Gastroesophageal sphincter (tissue), 4 donors: Measurements from ENCODE around the gene RAP1GAP. TPM values are rescaled to one million over a fixed set of nuclear protein-coding genes. Genes with fewer than 3 reads are reported as not detected.

Source experiments
- ATAC-seq: fragments of 150-250 bp; one replicate; pipeline ENCODE4 v1.9.1; 2016; ENCODE audit warnings: mild to moderate bottlenecking, moderate library complexity
- H3K27ac ChIP-seq, 4 donors: fragments of 200-600 bp; sonication (generic) in 3 of 4; 1 replicate in 3 of 4; 2 replicates in 1 of 4; pipeline ENCODE4 v1.5.1; 2016 to 2019
- H3K27me3 ChIP-seq: fragments of 200-600 bp; sonication (generic); one replicate; pipeline ENCODE4 v1.5.1; 2019
- H3K36me3 ChIP-seq, 2 donors: fragments of 200-600 bp; sonication (generic); one replicate each; pipeline ENCODE4 v1.5.1; 2019; ENCODE audit warnings: control low read depth in 1 of 2
- H3K4me1 ChIP-seq, 3 donors: fragments of 200-600 bp; sonication (generic); 1 replicate in 2 of 3; 2 replicates in 1 of 3; pipeline ENCODE4 v1.5.1; 2016 to 2019; ENCODE audit warnings: control low read depth in 2 of 3
- H3K4me3 ChIP-seq, 2 donors: fragments of 200-600 bp; sonication (generic); one replicate each; pipeline ENCODE4 v1.5.1; 2019; ENCODE audit warnings: mild to moderate bottlenecking in 1 of 2, moderate library complexity in 1 of 2
- H3K9me3 ChIP-seq, 3 donors: fragments of 200-600 bp; sonication (generic); one replicate each; pipeline ENCODE4 v1.5.1; 2017 to 2019; ENCODE audit warnings: control low read depth in 2 of 3
- EP300 ChIP-seq: sonication (generic); formaldehyde crosslinking; IDR thresholded peaks from one replicate; pipeline ENCODE4 v1.6.1; 2017; ENCODE audit warnings: antibody characterized with exemption, mild to moderate bottlenecking
- POLR2A ChIP-seq, 2 donors: fragments of 450-650 bp; IDR thresholded peaks; one replicate each; pipeline ENCODE4 v1.6.1; 2017; ENCODE audit warnings: antibody characterized with exemption in 2 of 2, mild to moderate bottlenecking in 2 of 2, moderate library complexity in 1 of 2
- POLR2AphosphoS5 ChIP-seq: sonication (generic); formaldehyde crosslinking; IDR thresholded peaks from one replicate; pipeline ENCODE4 v1.6.1; 2017; ENCODE audit warnings: antibody characterized with exemption
- WGBS, 2 donors: methylation state at CpG; one replicate each; pipeline ENCODE4 v1.1.5; 2018; ENCODE audit warnings: low coverage in 1 of 2; 5-methylcytosine and 5-hydroxymethylcytosine counted together
- total RNA-seq, 4 donors: library from RNA; depleted of rRNA; stranded (reverse); fragments of >200 nt; gene quantifications; one replicate each; pipeline ENCODE4 v1.1.0, GENCODE V29; 2016
- TF ChIP-seq, protein P1 (sequence below), 4 experiments: fragments of 200-600 bp in 2 of 4; fragments of 450-650 bp in 2 of 4; sonication (generic) in 1 of 4; IDR thresholded peaks; one replicate each; pipeline ENCODE4 v1.5.1; 2017 to 2019; ENCODE audit warnings: antibody characterized with exemption in 4 of 4, mild to moderate bottlenecking in 2 of 4, moderate library complexity in 2 of 4

RAP1GAP gene
- total RNA-seq, 4 donors from 2014 or later, result 0.12 to 2.3 TPM; not detected in 2

DNA sequence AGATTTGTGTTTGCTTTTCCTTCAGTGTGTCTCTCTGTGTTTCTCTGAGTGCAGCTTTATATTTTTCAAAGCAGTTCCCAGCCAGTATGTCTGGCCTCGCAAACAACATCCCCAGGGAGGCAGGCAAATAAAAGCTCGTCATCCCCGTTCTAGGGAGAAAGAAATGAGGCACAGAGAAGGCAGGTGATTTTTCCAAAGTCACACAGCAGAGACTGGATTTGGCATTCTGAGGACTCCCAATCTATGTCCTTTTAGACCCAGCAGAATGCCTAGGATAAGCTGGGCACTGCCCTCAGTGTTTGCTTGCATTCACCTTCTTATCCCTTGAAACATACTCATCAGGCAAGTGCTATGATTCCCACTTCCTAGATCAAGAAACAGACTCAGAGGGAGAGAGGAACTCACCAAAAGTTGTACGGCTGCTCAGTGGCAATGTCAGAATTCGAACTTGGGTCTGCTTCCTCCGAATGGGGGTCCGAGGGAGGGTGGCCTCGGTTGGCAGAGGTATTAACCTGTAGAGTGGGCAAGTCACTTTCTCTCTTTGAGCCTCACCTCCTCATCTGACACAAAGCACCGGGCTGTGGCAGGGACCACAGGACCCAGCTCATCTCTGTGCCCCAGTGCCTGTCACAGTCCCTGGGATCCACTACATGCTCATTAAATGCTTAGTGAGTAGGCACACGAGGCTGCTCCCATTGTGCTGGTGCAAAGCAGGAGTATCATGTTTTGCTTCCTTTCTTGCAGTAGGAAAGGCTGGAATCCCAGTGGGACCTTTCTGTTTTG is 4.2 kb downstream of the RAP1GAP start:
- TF ChIP-seq, protein P1, sequence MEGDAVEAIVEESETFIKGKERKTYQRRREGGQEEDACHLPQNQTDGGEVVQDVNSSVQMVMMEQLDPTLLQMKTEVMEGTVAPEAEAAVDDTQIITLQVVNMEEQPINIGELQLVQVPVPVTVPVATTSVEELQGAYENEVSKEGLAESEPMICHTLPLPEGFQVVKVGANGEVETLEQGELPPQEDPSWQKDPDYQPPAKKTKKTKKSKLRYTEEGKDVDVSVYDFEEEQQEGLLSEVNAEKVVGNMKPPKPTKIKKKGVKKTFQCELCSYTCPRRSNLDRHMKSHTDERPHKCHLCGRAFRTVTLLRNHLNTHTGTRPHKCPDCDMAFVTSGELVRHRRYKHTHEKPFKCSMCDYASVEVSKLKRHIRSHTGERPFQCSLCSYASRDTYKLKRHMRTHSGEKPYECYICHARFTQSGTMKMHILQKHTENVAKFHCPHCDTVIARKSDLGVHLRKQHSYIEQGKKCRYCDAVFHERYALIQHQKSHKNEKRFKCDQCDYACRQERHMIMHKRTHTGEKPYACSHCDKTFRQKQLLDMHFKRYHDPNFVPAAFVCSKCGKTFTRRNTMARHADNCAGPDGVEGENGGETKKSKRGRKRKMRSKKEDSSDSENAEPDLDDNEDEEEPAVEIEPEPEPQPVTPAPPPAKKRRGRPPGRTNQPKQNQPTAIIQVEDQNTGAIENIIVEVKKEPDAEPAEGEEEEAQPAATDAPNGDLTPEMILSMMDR (IDR thresholded peaks at IDR 0.05), result no peak
- TF ChIP-seq EP300 (no peak), POLR2AphosphoS5 (no peak), POLR2A (IDR thresholded peaks at IDR 0.05) (no peak)
- ATAC-seq, result no peak
- Histone ChIP-seq H3K4me3 (no peak overlapping the region), H3K9me3 (no peaks in the 10 kb centered on the region), H3K27ac (no peak overlapping the region), H3K36me3 (no peaks in the 10 kb centered on the region), H3K27me3 (peaks cover 93% of the 10 kb centered on the region), H3K4me1 (peaks cover 0 to 19% (median 17%) of the 10 kb centered on the region in 3 donors)
- WGBS, 2 donors, result 53 to 71% methylated on average over 4 to 7 of the region's 10 CpGs

DNA sequence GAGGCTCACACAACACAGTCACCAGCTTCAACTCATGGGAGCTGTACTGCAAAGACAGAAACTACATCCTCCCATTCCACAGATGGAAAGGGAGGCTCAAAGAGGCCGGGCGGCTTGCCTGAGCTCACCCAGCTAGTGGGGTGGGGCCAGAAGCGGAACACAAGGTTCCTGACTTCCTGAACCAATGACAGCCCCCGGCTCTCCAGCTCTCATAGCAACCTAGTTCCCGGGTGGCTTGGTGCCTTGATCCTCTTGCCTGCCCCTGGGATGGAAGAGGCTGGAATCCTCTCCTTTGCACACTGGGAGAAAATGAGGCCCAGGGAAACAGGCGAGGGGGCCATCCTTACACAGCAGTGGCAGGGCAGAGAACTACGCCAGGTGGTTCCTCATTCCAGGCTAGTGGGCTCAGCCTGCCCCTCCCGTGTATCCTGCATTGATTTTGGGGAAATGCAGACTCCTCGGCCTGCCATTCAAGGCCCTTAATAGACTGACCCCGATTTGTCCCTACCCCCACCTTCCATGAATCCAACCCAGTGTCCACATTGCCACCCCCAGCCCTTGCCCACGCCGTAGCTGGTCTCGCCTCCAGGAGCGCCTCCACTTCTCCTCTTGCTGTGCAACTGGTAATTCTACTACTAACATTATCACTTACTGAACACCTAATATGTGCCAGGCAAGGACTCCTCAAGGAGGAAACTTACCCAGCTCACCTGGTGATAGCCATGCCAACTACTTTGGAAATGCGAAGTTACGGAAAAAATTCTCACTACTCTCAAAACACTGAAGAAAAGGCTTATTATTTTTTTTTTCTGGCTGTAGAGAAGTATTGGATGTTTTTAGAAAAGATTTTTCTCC is 5.0 kb downstream of the RAP1GAP start:
- H3K36me3 ChIP-seq, result no peaks in the 10 kb centered on the region
- H3K27ac ChIP-seq, result no peak overlapping the region
- H3K9me3 ChIP-seq, result no peaks in the 10 kb centered on the region
- no peak overlapping the region for H3K4me3 ChIP-seq
- no peak for ATAC-seq
- TF ChIP-seq POLR2AphosphoS5 (no peak), POLR2A (IDR thresholded peaks at IDR 0.05) (no peak), EP300 (no peak)
- TF ChIP-seq, protein P1 (IDR thresholded peaks at IDR 0.05), result no peak
- H3K27me3 ChIP-seq, result peaks cover 93% of the 10 kb centered on the region
- WGBS, 2 donors, result 65 to 77% methylated on average over 10 of the region's 16 CpGs
- peaks cover 0 to 17% (median 12%) of the 10 kb centered on the region in 3 donors for H3K4me1 ChIP-seq

DNA sequence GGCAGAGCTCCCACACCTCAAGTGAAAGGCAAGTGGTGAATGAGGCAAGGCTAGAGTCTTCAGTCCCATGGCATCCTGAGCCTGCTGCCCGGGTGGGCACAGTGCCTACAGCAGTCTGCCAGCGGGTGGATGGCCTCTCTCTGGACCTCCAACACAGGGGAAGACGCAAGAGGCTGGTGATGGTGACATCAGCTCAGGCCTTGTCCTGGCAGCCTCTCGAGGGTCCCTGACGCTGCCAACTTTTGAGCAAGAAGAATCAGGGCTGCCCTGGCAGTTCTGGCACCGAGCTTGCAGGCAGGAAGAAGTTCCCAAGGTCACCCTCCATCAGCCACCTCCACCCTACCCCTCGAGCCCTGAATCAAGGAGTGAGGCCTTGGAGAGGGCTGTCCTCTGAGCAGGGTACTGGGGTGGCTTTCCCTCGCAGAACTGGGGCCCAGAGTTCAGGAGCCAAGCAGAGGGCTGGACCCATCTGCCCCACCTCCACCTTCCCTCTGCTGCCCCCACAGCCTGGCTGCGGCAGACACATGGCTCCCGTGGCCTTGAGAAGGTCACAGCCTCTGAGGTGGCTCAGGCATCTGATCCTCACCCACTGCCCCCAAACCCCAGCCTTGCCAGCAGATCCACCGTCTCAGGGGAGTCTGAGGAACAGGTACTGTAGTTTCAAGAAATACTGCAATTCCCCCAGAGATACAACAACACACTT is 5.8 kb downstream of the RAP1GAP start:
- WGBS, 2 donors, result 20 to 60% methylated on average over 1 to 6 of the region's 11 CpGs
- no peak for ATAC-seq
- Histone ChIP-seq H3K4me3 (no peak overlapping the region), H3K4me1 (peaks cover 0 to 11% (median 4%) of the 10 kb centered on the region in 3 donors), H3K36me3 (no peaks in the 10 kb centered on the region), H3K27ac (no peak overlapping the region), H3K9me3 (no peaks in the 10 kb centered on the region), H3K27me3 (peaks cover 91% of the 10 kb centered on the region)
- TF ChIP-seq EP300, result no peak

DNA sequence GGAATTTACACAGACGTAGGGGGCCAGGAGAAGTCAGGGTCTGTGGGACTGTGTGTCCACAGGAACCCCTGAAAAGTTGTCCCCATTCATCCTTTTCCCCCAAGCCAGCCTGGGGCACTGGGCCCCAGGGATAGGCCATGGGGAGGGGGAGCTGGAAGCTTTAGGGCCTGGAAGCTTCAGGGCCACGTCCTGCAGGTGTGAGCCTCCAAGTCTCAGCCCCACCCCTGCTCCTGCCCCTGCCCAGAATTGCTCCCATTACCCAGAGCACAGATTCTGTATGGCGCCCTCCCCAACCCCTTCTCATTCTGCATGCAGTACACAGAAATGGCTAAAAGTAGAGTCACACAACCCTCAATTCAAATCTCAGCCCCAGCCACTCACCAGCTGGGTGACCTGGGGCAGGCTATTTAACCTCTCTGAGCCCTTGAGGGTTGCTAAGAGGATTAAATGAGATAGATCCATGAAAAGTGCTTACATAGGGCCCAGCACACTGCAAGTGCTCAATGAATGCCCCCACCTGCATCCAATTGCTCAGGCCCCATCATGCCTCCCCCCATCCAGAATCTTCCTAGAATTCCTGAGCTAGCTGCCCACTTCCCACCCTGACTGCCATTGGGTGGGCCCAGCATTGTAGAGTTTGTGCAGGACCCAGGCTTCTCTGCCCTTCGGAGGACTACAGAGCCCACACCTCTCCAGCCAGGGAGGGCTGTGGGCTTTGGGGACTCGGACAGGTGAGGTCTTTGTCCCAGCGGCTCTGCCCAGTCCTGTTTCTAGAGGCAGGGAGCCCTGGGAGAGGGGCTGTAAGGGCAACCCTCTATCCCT is 6.5 kb downstream of the RAP1GAP start:
- peaks cover 0 to 8% (median 4%) of the 10 kb centered on the region in 3 donors for H3K4me1 ChIP-seq
- H3K4me3 ChIP-seq, result no peak overlapping the region
- 40 to 60% methylated on average over 2 of the region's 6 CpGs for WGBS, 2 donors
- no peak overlapping the region for H3K27ac ChIP-seq
- TF ChIP-seq POLR2AphosphoS5 (no peak), EP300 (no peak), POLR2A (IDR thresholded peaks at IDR 0.05) (no peak)
- TF ChIP-seq, protein P1 (IDR thresholded peaks at IDR 0.05), result no peak
- no peak for ATAC-seq
- H3K9me3 ChIP-seq, result no peaks in the 10 kb centered on the region
- peaks cover 87% of the 10 kb centered on the region for H3K27me3 ChIP-seq
- no peaks in the 10 kb centered on the region for H3K36me3 ChIP-seq
